SJCRH30 (cell line): ENCODE data around the gene CSMD2. TPM values are rescaled to one million over a fixed set of nuclear protein-coding genes. Genes with fewer than 3 reads are reported as not detected.
"Not testable (repeated sequence)": the region's sequence is repeated elsewhere in the genome, so short reads cannot be mapped to it uniquely, and the experiment has no call there.

Source experiments
- DNase-seq, 2 experiments: peaks; one replicate each; pipeline ENCODE4 v3.0.0-alpha.2; 2015 to 2020
- H3K27ac ChIP-seq: fragments of 250-450 bp; sonication (Bioruptor Pico); 2 replicates; pipeline ENCODE4 v1.5.1; 2020; ENCODE audit warnings: mild to moderate bottlenecking, moderate library complexity
- H3K27me3 ChIP-seq: fragments of 250-450 bp; sonication (Bioruptor Pico); 2 replicates; pipeline ENCODE4 v1.5.1; 2020; ENCODE audit warnings: mild to moderate bottlenecking, moderate library complexity
- H3K36me3 ChIP-seq: fragments of 250-450 bp; sonication (Bioruptor Pico); 2 replicates; pipeline ENCODE4 v1.5.1; 2020; ENCODE audit warnings: mild to moderate bottlenecking, moderate library complexity
- H3K4me1 ChIP-seq: fragments of 250-450 bp; sonication (Bioruptor Pico); 2 replicates; pipeline ENCODE4 v1.5.1; 2020; ENCODE audit warnings: mild to moderate bottlenecking, moderate library complexity
- H3K4me3 ChIP-seq: fragments of 250-450 bp; sonication (Bioruptor Pico); 2 replicates; pipeline ENCODE4 v1.5.1; 2020; ENCODE audit warnings: mild to moderate bottlenecking, moderate library complexity
- H3K9me3 ChIP-seq: fragments of 250-450 bp; sonication (Bioruptor Pico); replicated peaks from 2 replicates; pipeline ENCODE4 v1.5.1; 2020; ENCODE audit warnings: mild to moderate bottlenecking, moderate library complexity
- total RNA-seq: library from RNA; depleted of rRNA; stranded (reverse); fragments of >200 nt; shearing (Covaris generic); gene quantifications from 2 replicates; pipeline ENCODE4 v1.2.3, GENCODE V29; 2014; rRNA removed

Gene CSMD2
- total RNA-seq, result 0.14 and 0.20 TPM in 2 replicates

DNA sequence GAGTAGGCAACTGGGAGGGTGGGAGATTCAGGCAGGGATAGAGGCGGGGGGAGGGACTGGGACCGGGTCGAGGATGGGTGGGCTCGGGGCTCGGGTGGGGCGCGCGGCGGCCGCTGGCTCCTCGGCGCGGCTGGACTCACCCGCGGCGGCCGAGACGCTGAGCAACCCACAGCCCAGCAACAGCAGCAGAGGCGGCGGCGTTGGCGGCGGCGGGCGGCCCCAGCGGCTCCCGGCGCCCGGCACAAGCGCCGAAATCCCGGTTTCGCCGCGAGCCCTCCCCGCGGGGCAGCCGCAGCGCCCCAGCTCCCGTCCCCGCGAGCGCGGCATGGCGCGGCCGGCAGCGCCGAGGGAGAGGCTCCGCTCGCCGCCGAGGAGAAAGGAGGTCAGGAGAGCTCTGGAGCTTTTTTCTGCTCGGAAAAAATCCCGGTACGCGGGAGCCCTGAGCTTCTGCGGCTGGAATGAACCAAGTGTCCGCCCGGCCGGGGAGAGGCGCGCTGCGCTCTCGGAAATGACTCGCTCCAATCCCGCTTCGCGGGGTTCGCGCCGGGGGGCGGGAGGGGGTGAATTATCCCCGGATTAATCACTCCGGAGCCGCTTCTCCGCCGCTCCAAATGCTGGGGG is at the start of gene CSMD2:
Gene CSMD2, minus strand, starts transcription at position 460 of the 621 bp plus-strand sequence. Its CDS starts 133 bp downstream, at position 327.
- DNase-seq, result no peak
- Histone ChIP-seq H3K27me3 (no peaks in the 10 kb centered on the region), H3K4me1 (peaks cover 19% of the 10 kb centered on the region), H3K4me3 (peak within 1 kb of the TSS; percentile 71), H3K27ac (peak within 1 kb of the TSS; percentile 100), H3K36me3 (no peaks in the 10 kb centered on the region), H3K9me3 (no peaks in the 10 kb centered on the region)

DNA sequence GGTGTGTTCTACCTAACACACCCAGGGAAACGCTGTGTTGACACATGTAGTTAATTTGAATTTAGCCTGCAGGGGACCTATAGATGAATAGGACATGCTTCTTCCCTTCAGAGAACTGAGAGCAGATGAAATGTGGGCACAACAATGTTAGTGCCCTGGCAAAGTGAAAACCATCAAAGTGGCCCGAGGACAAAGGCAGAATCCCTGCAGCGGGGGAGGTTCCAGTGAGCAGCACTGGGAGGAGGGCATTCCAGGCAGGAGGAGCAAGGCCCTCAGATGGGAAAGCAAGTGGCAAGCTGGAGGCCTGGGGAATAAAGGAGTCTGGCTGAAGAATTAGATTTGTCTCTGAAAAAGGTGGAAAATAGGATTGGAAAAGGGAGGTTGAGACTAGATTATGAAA is 48.9 kb upstream of the CSMD2 start:
- no peak for DNase-seq
- Histone ChIP-seq H3K27me3 (no peaks in the 10 kb centered on the region), H3K4me1 (no peaks in the 10 kb centered on the region; the same call in 1 of the 2 replicates), H3K27ac (no peak overlapping the region), H3K4me3 (no peak overlapping the region), H3K9me3 (no peaks in the 10 kb centered on the region), H3K36me3 (no peaks in the 10 kb centered on the region)

GRCh38 chr1:34212673-34213072 is 47.6 kb upstream of the CSMD2 start:
- DNase-seq, result no peak
- H3K4me1 ChIP-seq, result no peaks in the 10 kb centered on the region
- H3K27ac ChIP-seq, result no peak overlapping the region
- H3K9me3 ChIP-seq, result no peaks in the 10 kb centered on the region
- H3K36me3 ChIP-seq, result no peaks in the 10 kb centered on the region
- no peak overlapping the region for H3K4me3 ChIP-seq
- H3K27me3 ChIP-seq, result no peaks in the 10 kb centered on the region

- Histone ChIP-seq H3K9me3 (no peaks in the 10 kb centered on the region), H3K27me3 (no peaks in the 10 kb centered on the region), H3K27ac (no peak overlapping the region), H3K4me1 (no peaks in the 10 kb centered on the region), H3K36me3 (no peaks in the 10 kb centered on the region), H3K4me3 (no peak overlapping the region)
- DNase-seq, result no peak
Observed at GRCh38 chr1:34199927-34200326, 34.9 kb upstream of the CSMD2 start.

DNA sequence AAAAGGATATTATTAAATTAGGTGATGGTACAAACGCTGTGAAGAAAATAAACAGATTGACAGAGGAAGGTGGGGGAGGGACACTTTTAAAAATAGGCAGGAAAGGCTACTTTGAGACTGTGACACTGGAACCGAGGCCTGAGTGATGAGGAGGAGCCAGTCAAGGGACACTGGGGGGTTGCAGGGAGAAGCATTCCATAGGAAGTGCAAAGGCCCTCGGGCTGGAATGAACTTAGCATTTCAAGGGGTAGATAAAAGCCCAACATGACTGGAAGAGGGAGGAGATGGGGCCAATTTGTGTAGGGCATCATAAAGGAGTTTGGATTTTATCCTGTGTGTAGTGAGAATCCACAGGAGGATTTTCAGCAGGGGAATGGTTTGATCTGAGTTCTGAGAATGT is 27.6 kb upstream of the CSMD2 start:
- no peak for DNase-seq
- Histone ChIP-seq H3K9me3 (peaks cover 3% of the 10 kb centered on the region), H3K27me3 (no peaks in the 10 kb centered on the region), H3K27ac (no peak overlapping the region), H3K4me3 (no peak overlapping the region), H3K36me3 (no peaks in the 10 kb centered on the region), H3K4me1 (no peaks in the 10 kb centered on the region)

DNA sequence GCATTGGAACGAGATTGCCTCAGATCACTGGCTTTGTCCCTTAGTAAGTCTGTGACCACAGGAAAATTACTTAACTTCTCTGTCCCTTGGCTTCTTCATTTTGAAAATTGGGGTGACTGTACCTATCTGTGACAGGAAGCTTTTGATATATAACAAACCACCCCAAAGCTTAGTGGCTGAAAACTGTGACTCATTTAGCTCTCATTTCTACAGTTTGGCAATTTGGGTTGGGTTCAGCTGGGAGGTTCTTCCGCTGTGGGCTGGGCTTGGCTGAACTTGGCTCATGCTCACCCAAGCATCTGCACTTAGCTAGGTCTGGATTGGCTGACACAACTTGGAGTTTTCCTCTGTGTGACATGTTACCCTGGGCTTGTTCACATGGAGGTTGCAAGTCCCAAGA is 25.7 kb upstream of the CSMD2 start:
- no peak for DNase-seq
- Histone ChIP-seq H3K36me3 (no peaks in the 10 kb centered on the region), H3K27ac (no peak overlapping the region), H3K9me3 (peaks cover 3% of the 10 kb centered on the region), H3K27me3 (no peaks in the 10 kb centered on the region), H3K4me1 (no peaks in the 10 kb centered on the region), H3K4me3 (no peak overlapping the region)

- no peaks in the 10 kb centered on the region for H3K36me3 ChIP-seq
- no peaks in the 10 kb centered on the region for H3K27me3 ChIP-seq
- DNase-seq, result no peak
- no peak overlapping the region for H3K4me3 ChIP-seq
- H3K4me1 ChIP-seq, result peaks cover 6% of the 10 kb centered on the region
- no peak overlapping the region for H3K27ac ChIP-seq
- peaks cover 3% of the 10 kb centered on the region for H3K9me3 ChIP-seq
Observed at GRCh38 chr1:34188985-34189384, 24.0 kb upstream of the CSMD2 start.

DNA sequence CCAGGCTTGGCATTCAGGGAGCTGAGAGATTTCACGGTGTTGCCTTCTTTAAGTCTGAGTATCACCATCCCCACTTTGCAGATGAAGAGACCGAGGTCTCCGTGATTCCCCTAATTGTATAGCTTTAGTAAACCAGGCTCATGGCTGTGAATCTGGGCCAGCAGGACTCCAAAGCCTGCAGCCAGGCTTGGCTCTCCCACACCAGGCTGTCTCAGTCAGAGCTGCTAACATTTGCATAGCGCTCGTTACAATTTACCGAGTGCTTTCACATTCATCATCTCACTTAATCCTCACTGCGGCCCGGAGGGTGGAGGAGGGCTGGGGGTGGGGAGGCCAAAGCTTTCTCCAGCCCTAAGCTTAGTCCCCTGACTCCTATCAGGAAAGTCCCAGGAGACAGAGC is 23.4 kb upstream of the CSMD2 start:
- Histone ChIP-seq H3K27ac (no peak overlapping the region), H3K4me3 (no peak overlapping the region), H3K27me3 (no peaks in the 10 kb centered on the region), H3K4me1 (peaks cover 11% of the 10 kb centered on the region), H3K9me3 (peaks cover 3% of the 10 kb centered on the region), H3K36me3 (no peaks in the 10 kb centered on the region)
- DNase-seq, result no peak

DNA sequence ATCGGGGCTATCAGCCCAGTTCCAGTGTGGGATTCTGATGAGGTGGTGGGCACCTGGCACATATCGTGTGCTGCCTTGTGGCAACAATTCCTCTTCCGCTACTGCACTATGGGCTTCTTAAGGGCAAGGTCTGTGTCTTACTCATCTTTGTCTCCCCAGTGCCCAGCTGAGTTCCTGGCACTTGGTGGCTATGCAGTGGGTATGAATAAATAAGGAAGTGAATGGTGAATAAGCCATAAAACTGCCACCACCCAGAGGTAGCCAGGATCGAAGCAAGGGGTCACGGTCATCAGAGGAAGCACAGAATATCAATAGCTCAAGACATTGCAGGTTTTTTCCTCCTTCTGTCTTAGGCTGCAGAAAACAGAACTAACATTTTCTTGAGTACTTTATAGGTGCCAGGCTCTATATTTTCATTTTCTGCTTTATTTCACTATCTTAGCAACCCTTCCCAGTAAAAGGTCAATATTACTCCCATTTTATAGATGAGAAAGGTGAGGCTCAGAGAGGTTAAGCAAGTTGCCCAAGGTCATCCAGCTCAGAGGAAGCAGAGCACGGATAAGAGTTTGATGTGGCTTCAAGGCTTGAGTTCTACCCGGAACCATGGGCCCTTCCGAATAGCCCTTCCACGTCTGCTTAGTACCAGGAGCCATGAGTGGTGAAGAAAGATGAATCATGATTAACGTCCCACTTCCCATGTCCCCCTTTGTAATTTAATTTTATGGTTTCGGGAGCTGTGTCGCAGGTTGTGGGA is 21.9 kb upstream of the CSMD2 start:
- Histone ChIP-seq H3K36me3 (no peaks in the 10 kb centered on the region), H3K27me3 (no peaks in the 10 kb centered on the region), H3K4me3 (no peak overlapping the region), H3K4me1 (peaks cover 18% of the 10 kb centered on the region), H3K9me3 (peaks cover 3% of the 10 kb centered on the region), H3K27ac (no peak overlapping the region)
- DNase-seq, result no peak

GRCh38 chr1:34183381-34183780 is 18.4 kb upstream of the CSMD2 start:
- peak; percentile 71 to 79 for DNase-seq
- H3K27me3 ChIP-seq, H3K4me3 ChIP-seq, H3K36me3 ChIP-seq, H3K9me3 ChIP-seq: not testable (repeated sequence)
- peaks cover 36% of the 10 kb centered on the region for H3K4me1 ChIP-seq
- H3K27ac ChIP-seq, result peak overlapping the region; percentile 23; the same call in 1 of the 2 replicates

DNA sequence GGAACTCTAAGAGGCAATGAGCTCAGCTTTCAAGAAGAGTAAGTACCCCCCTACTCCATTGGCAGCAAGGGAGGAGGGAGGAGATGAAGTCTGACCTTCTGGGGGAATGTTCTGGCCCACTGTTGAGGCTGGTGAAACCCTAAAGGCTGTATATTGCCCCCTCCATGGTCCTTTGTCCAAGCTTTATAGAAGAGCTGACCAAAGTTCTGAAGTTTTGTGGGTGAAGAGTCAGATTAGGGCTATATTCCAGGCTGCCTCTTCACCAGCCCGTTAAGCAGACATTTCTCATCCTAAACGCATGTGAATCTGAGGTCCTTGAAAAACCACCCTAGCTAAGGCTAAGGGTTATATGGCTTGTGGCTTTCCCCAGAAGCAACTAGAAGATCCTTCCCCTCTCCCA is 13.0 kb upstream of the CSMD2 start:
- H3K36me3 ChIP-seq, result no peaks in the 10 kb centered on the region
- H3K27ac ChIP-seq, result no peak overlapping the region
- DNase-seq, result peak in 1 of 2 experiments; percentile 21
- H3K4me1 ChIP-seq, result peaks cover 21% of the 10 kb centered on the region
- no peaks in the 10 kb centered on the region for H3K9me3 ChIP-seq
- H3K27me3 ChIP-seq, result no peaks in the 10 kb centered on the region
- H3K4me3 ChIP-seq, result no peak overlapping the region

DNA sequence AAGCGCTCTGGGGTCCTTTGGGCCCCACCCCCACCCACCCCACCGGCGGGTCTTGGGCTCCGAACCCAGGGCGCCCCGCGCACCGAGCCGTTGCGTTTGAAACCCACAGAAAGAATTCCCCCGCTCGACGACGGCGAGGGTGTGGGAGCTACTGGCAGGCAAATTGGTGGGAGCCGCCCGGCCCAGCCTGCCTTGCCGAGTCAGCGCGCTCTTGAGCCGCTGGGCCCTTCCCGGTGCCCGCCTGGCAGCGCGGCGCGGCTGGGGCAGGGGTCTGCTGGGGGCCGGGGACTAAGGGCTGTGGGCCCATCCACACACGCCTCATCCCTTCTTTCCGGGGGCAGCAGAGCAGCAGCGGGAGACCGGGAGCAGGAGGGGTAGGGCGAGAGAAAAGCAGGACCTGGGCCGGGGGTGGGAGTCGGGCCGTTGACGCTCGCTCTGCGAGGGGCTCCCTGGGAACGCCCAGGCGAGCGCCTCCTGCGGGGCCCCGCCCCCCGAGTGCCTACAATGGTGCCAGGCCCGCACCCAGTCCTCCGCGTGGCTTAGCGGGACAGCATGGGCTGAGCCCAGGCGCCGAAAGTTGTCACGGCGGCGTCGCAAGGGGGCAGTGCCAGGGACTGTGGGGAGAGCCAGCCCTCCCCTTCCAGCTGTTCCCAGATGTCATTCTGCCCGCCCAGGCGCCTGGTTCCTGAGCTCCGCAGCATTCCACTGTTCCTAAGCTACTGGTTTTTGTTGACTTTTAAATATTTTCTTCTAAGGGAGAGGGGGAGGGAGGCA is 12.0 kb upstream of the CSMD2 start, which contains the start of gene C1orf94:
Gene C1orf94, plus strand, starts transcription at position 78 of the 774 bp plus-strand sequence. CDS start 883 bp downstream, outside the sequence.
- no peaks in the 10 kb centered on the region for H3K9me3 ChIP-seq
- no peak within 1 kb of the TSS for H3K27ac ChIP-seq
- H3K27me3 ChIP-seq, result no peaks in the 10 kb centered on the region
- DNase-seq, result no peak
- no peak within 1 kb of the TSS for H3K4me3 ChIP-seq
- H3K4me1 ChIP-seq, result peaks cover 18% of the 10 kb centered on the region
- no peaks in the 10 kb centered on the region for H3K36me3 ChIP-seq

DNA sequence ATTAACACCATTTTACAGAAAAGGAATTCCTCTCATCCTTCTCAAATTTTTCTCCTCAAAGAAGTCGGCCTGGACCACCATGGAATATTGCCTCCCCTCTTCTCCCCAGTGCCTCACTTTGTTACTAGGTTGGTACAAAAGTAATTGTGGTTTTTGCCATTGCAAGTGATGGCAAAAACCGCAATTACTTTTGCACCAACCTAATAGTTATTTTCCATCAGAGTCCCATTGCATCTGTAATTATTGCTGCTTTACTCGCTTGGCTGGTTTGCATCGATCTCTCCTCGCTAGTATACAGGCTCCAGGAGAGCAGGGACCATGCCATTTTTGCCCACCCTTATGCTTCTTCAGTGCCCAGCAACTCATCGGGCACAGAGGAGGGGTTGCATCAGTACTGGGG is 10.7 kb upstream of the CSMD2 start:
- Histone ChIP-seq H3K27me3 (no peaks in the 10 kb centered on the region), H3K9me3 (no peaks in the 10 kb centered on the region), H3K27ac (no peak overlapping the region), H3K4me1 (peaks cover 13% of the 10 kb centered on the region), H3K4me3 (no peak overlapping the region), H3K36me3 (no peaks in the 10 kb centered on the region)
- DNase-seq, result no peak

DNA sequence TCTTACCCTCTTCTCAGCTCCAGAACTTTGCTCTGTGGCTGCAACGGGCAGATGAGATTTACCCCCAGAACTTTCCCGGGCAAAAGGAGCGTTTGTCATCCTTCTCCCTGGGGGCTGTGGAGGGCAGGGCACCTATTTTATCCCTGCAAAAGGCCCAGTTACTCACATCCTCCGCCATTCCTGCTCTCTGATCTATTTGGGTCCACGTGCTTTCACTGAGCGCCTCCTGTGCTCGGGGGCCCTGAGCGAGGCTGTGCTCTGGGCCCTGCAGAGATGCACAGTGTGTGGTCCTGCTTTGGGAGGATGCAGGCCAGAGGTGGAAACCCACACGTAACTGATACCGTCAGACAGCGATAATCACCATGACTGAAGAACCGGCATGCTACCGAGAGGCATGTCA is 2.4 kb upstream of the CSMD2 start:
- H3K27me3 ChIP-seq, result no peaks in the 10 kb centered on the region
- H3K27ac ChIP-seq, result peak overlapping the region; percentile 100
- no peaks in the 10 kb centered on the region for H3K36me3 ChIP-seq
- H3K9me3 ChIP-seq, result no peaks in the 10 kb centered on the region
- H3K4me1 ChIP-seq, result peaks cover 16% of the 10 kb centered on the region
- peak; percentile 92 to 95 for DNase-seq
- peak overlapping the region; percentile 71 for H3K4me3 ChIP-seq
